MM.1S (cell line): ENCODE measurements around the gene TCF7L2.

ENCODE experiments used
- DNase-seq: peaks from one replicate; pipeline ENCODE4 v3.0.0-alpha.2; 2015
- H2AFZ ChIP-seq: fragments of 300-600 bp; sonication (generic); 2 replicates; pipeline ENCODE4 v1.6.0; 2016; ENCODE audit warnings: antibody characterized with exemption, low read length
- H3F3A ChIP-seq: fragments of 300-600 bp; sonication (generic); 2 replicates; pipeline ENCODE4 v1.6.1; 2016; ENCODE audit warnings: mild to moderate bottlenecking, antibody characterized with exemption, low read length, moderate library complexity, mixed read lengths; ENCODE audit not compliant: insufficient read depth
- H3K27ac ChIP-seq: fragments of 300-600 bp; sonication (generic); 2 replicates; pipeline ENCODE4 v1.5.1; 2016; ENCODE audit warnings: mild to moderate bottlenecking, low read length
- H3K27me3 ChIP-seq: fragments of 300-600 bp; sonication (generic); replicated peaks from 2 replicates; pipeline ENCODE4 v1.6.0; 2016; ENCODE audit warnings: low read length; ENCODE audit not compliant: insufficient read depth
- H3K36me3 ChIP-seq: fragments of 300-600 bp; sonication (generic); replicated peaks from 2 replicates; pipeline ENCODE4 v1.6.1; 2016; ENCODE audit warnings: mild to moderate bottlenecking, low read length, mixed read lengths; ENCODE audit not compliant: insufficient read depth
- H3K4me1 ChIP-seq: fragments of 300-600 bp; sonication (generic); 2 replicates; pipeline ENCODE4 v1.6.1; 2016; ENCODE audit warnings: low read length, mixed read lengths
- H3K4me2 ChIP-seq: fragments of 300-600 bp; sonication (generic); 2 replicates; pipeline ENCODE4 v1.6.0; 2016; ENCODE audit warnings: low read depth, low read length
- H3K4me3 ChIP-seq: fragments of 300-600 bp; sonication (generic); 2 replicates; pipeline ENCODE4 v1.5.1; 2016; ENCODE audit warnings: low read length, mixed read lengths
- H3K79me2 ChIP-seq: fragments of 300-600 bp; sonication (generic); 2 replicates; pipeline ENCODE4 v1.6.1; 2016; ENCODE audit warnings: mixed run types, low read length, mixed read lengths
- H3K9ac ChIP-seq: fragments of 300-600 bp; sonication (generic); 2 replicates; pipeline ENCODE4 v1.6.1; 2016; ENCODE audit warnings: low read length, mixed read lengths
- H3K9me2 ChIP-seq: fragments of 300-600 bp; sonication (generic); replicated peaks from 2 replicates; pipeline ENCODE4 v1.6.1; 2016; ENCODE audit warnings: mild to moderate bottlenecking, low read length, mixed read lengths; ENCODE audit not compliant: insufficient read depth
- H3K9me3 ChIP-seq: fragments of 300-600 bp; sonication (generic); replicated peaks from 2 replicates; pipeline ENCODE4 v1.6.1; 2016; ENCODE audit warnings: mild to moderate bottlenecking, low read length, mixed read lengths; ENCODE audit not compliant: insufficient read depth
- H4K20me1 ChIP-seq: fragments of 300-600 bp; sonication (generic); 2 replicates; pipeline ENCODE4 v1.6.1; 2016; ENCODE audit warnings: mild to moderate bottlenecking, low read length, moderate library complexity, mixed read lengths; ENCODE audit not compliant: insufficient read depth
- CTCF ChIP-seq: fragments of 300-600 bp; sonication (generic); IDR thresholded peaks from 2 replicates; pipeline ENCODE4 v1.5.1; 2016; ENCODE audit warnings: antibody characterized with exemption, low read length, mixed read lengths
- EZH2 ChIP-seq: fragments of 300-600 bp; sonication (generic); optimal IDR thresholded peaks from 2 replicates; pipeline ENCODE3; 2017; ENCODE audit warnings: low read depth, mild to moderate bottlenecking, antibody characterized with exemption, low read length, mixed read lengths
- EZH2phosphoT487 ChIP-seq: fragments of 300-600 bp; sonication (generic); IDR thresholded peaks from 2 replicates; pipeline ENCODE4 v1.6.1; 2018; ENCODE audit warnings: antibody characterized with exemption, low read length

The TCF7L2 gene

DNA sequence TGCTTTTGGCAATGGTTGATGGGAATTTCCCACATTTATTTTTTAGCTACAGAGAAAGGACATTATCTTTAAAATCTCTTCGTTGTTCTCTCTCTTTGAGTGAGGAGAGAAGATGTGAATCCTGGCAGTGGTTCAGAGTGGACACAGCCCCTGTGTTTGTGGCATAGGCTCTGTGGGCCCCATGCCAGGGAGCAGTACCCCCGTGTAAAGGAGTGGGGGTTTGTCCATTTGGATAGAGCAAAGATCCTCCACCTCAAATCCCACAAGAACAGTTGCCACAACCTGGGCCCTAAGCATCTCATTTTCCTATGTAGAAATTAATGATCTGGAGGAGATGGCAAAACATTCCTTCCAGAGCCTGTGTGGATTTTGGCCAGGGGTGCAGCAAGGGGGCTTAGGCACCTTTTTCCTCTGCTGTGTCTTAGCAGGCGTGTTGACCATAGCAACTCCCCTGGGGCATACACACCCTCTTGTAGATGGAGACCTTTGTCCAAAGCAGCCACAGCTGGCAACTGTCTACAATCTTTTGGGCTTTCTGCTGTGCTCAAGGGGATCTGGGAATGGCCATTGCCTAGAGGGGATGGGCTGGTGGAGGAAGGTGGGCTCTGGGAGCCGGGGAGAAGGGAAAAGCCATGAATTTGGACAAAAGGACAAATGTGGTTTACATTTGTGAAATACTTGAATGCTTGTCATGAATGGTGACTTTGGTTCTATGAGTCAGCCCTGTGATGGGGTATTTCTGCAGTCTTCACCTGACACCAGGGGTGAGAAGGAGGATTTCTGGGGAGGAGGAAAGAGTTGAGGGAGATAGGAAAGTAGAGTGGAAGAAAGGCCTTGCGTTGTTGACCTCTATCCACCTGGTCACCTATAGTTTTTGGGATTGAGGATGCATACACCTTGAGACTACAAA, 92.0 kb downstream of the TCF7L2 start:
- Histone ChIP-seq H2AFZ (no peak overlapping the region), H3K9me2 (no peaks in the 10 kb centered on the region), H3K9me3 (no peaks in the 10 kb centered on the region), H3K9ac (no peak overlapping the region), H3F3A (no peaks in the 10 kb centered on the region), H3K36me3 (no peaks in the 10 kb centered on the region), H3K27ac (no peak overlapping the region), H3K79me2 (no peaks in the 10 kb centered on the region), H3K27me3 (no peaks in the 10 kb centered on the region), H3K4me2 (no peak overlapping the region), H4K20me1 (no peaks in the 10 kb centered on the region), H3K4me1 (no peaks in the 10 kb centered on the region), H3K4me3 (no peak overlapping the region)
- no peak for DNase-seq
- TF ChIP-seq EZH2 (no peak), CTCF (no peak), EZH2phosphoT487 (no peak)

- TF ChIP-seq EZH2 (no peak), EZH2phosphoT487 (no peak), CTCF (no peak)
- H3K36me3 ChIP-seq = no peaks in the 10 kb centered on the region
- no peak for DNase-seq
- no peak overlapping the region for H3K4me2 ChIP-seq
- H3K9ac ChIP-seq = no peak overlapping the region
- no peaks in the 10 kb centered on the region for H3K4me1 ChIP-seq
- H3K79me2 ChIP-seq = no peaks in the 10 kb centered on the region
- no peaks in the 10 kb centered on the region for H3K27me3 ChIP-seq
- H2AFZ ChIP-seq = no peak overlapping the region
- H4K20me1 ChIP-seq = no peaks in the 10 kb centered on the region
- no peaks in the 10 kb centered on the region for H3F3A ChIP-seq
- no peak overlapping the region for H3K4me3 ChIP-seq
- no peak overlapping the region for H3K27ac ChIP-seq
- H3K9me3 ChIP-seq = no peaks in the 10 kb centered on the region
- H3K9me2 ChIP-seq = no peaks in the 10 kb centered on the region
Measured at GRCh38 chr10:113042868-113043267, 92.8 kb downstream of the TCF7L2 start.

DNA sequence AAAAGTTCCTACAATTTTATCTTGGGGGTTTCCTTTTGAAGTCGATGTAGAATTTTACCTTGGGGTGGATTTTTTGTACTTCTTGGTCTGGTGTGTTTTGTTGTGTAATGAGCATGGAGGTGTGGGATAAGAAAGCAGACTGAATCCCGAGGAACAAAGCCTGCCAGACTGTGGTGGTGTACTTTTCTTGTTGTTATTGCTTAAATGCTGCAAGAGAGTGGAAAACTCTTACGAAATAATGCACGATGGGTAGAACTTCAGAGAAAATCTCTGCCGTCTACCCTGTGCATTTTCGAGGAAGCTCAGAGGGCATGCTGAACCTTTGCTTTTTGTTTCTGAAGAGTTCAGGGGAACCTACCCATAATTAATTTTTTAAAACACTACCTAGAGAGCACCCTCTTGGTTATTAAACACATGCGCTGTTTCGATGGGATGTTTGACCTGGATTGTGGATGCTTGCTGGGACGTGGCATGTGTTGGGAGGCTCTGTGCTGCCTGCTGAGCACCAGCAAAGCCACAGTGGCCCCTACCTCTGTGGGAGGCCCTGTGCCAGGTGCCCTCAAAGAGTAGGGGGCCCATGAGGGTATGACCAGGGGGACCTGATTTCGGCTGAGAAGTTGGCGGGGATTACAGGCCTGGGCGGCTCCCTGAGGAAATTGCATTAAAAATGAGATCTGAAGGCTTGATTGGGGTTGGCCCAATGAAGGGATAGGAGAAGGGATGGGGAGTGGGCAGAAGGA, 94.1 kb downstream of the TCF7L2 start:
- Histone ChIP-seq H3K27ac (no peak overlapping the region), H3K36me3 (no peaks in the 10 kb centered on the region), H3K4me3 (no peak overlapping the region), H3K9me2 (no peaks in the 10 kb centered on the region), H3K4me1 (no peaks in the 10 kb centered on the region), H3K9me3 (no peaks in the 10 kb centered on the region), H3K9ac (no peak overlapping the region), H4K20me1 (no peaks in the 10 kb centered on the region), H2AFZ (no peak overlapping the region), H3K27me3 (no peaks in the 10 kb centered on the region), H3K79me2 (no peaks in the 10 kb centered on the region), H3F3A (no peaks in the 10 kb centered on the region), H3K4me2 (no peak overlapping the region)
- TF ChIP-seq EZH2 (no peak), CTCF (no peak), EZH2phosphoT487 (no peak)
- no peak for DNase-seq
